ENCODE results near the gene IFNE. TPM values are rescaled to one million over a fixed set of nuclear protein-coding genes. Genes with fewer than 3 reads are reported as not detected.
A peak's percentile ranks its signal among the peaks of the same experiment; 100 is the strongest.

IFNE gene
- total RNA-seq, 1 experiment from 2014 or later: 0.96 TPM

GRCh38 chr9:21519855-21520434 lies 37.8 kb upstream of the IFNE start:
- DNase-seq (ENCODE audit: low read depth, low spot score) (no peak), ATAC-seq (peak; percentile 13)
- intact Hi-C loops (cut with micrococcal nuclease): loop anchor here (5.0 kb wide), 1 partner anchor 53 kb away; no protein-coding TSS in a partner anchor
- ChIA-PET CTCF (interaction anchor here (1.1 to 3.7 kb wide), 5 partner anchors 54 to 337 kb away, joined by 3 to 13 read pairs (median 4); no protein-coding TSS in a partner anchor), POLR2A (interaction anchor here (1.1 to 2.9 kb wide), 5 partner anchors 54 to 325 kb away, joined by 3 to 14 read pairs (median 5); no protein-coding TSS in a partner anchor), RAD21 (ENCODE audit: low non-redundant PET in 1 of 2, low total read pairs in 2 of 2, uncharacterized antibody in 2 of 2, unreplicated experiment in 2 of 2) (no interaction called here)
- no peaks in the 10 kb centered on the region for H3K27me3 ChIP-seq (ENCODE audit: insufficient read depth, low read length)
- no peak overlapping the region for H3K4me2 ChIP-seq (ENCODE audit: low read length)
- no peaks in the 10 kb centered on the region for H3K9me2 ChIP-seq (ENCODE audit: insufficient read depth)
- peaks cover 0 to 46% of the 10 kb centered on the region in 2 experiments; a peak in 2 of 4 replicates for H3K4me1 ChIP-seq (ENCODE audit: control insufficient read depth in 1 of 2, insufficient read depth in 2 of 2, low read length in 2 of 2)
- no peak overlapping the region for H3K4me3 ChIP-seq (replicated peaks in 1 of 2; ENCODE audit: low read depth in 1 of 2, low read length in 2 of 2)
- H2AFZ ChIP-seq (ENCODE audit: low read depth, low read length, poor library complexity, severe bottlenecking): no peak overlapping the region
- TF ChIP-seq, protein P1, sequence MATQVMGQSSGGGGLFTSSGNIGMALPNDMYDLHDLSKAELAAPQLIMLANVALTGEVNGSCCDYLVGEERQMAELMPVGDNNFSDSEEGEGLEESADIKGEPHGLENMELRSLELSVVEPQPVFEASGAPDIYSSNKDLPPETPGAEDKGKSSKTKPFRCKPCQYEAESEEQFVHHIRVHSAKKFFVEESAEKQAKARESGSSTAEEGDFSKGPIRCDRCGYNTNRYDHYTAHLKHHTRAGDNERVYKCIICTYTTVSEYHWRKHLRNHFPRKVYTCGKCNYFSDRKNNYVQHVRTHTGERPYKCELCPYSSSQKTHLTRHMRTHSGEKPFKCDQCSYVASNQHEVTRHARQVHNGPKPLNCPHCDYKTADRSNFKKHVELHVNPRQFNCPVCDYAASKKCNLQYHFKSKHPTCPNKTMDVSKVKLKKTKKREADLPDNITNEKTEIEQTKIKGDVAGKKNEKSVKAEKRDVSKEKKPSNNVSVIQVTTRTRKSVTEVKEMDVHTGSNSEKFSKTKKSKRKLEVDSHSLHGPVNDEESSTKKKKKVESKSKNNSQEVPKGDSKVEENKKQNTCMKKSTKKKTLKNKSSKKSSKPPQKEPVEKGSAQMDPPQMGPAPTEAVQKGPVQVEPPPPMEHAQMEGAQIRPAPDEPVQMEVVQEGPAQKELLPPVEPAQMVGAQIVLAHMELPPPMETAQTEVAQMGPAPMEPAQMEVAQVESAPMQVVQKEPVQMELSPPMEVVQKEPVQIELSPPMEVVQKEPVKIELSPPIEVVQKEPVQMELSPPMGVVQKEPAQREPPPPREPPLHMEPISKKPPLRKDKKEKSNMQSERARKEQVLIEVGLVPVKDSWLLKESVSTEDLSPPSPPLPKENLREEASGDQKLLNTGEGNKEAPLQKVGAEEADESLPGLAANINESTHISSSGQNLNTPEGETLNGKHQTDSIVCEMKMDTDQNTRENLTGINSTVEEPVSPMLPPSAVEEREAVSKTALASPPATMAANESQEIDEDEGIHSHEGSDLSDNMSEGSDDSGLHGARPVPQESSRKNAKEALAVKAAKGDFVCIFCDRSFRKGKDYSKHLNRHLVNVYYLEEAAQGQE (IDR thresholded peaks at IDR 0.05; ENCODE audit: low read depth): no peak
- TF ChIP-seq POLR2AphosphoS5 (IDR thresholded peaks at IDR 0.05; ENCODE audit: low read depth, low read length) (peak; percentile 72), JUND (IDR thresholded peaks at IDR 0.05) (peak; percentile 31), YY1 (IDR thresholded peaks at IDR 0.05; ENCODE audit: extremely low read depth, insufficient replicate concordance, low read depth, low read length) (peak; percentile 11), ZNF274 (IDR thresholded peaks at IDR 0.05; ENCODE audit: low read depth, low read length) (no peak), EGR1 (IDR thresholded peaks at IDR 0.05; ENCODE audit: low read depth) (0 out of 2 replicates have a peak, but pooled peaks have one; percentile 9), FOSL1 (IDR thresholded peaks at IDR 0.05; ENCODE audit: low read depth) (no peak)
- peaks cover 41% of the 10 kb centered on the region for H4K20me1 ChIP-seq (ENCODE audit: insufficient read depth)
- peaks cover 2 to 26% of the 10 kb centered on the region in 2 experiments; a peak in 2 of 4 replicates for H3K36me3 ChIP-seq (ENCODE audit: control insufficient read depth in 1 of 2, insufficient read depth in 2 of 2, low read length in 2 of 2)
- peaks cover 98% of the 10 kb centered on the region for H3K79me2 ChIP-seq (ENCODE audit: insufficient read depth, low read length)
- peak overlapping the region; percentile 1; the same call in 1 of the 2 replicates for H3K27ac ChIP-seq (ENCODE audit: low read depth, low read length)
- H3K9ac ChIP-seq (ENCODE audit: low read length): no peak overlapping the region
- no peaks in the 10 kb centered on the region for H3K9me3 ChIP-seq (ENCODE audit: control insufficient read depth in 1 of 2, insufficient read depth in 1 of 2, low read depth in 1 of 2, low read length in 2 of 2)
- BruUV-seq (replicated peaks): TSS peak; percentile 0

Measured in HCT116 (cell line).